ENCODE results near the gene ZFP36.

- TF ChIP-seq CTCF (IDR thresholded peaks at IDR 0.05) = no peak
- TF ChIP-seq POLR2A (IDR thresholded peaks at IDR 0.05) = no peak
Measured at GRCh38 chr19:39405958-39406655, 540 bp upstream of the ZFP36 start.

Data from adrenal gland (tissue), 5 donors.